ENCODE results near the gene ZFP90.

ZFP90 gene

GRCh38 chr16:68590201-68590994 is 51.3 kb downstream of the ZFP90 start:
- DNase-seq (ENCODE audit: low spot score), result peak; percentile 17

GRCh38 chr16:68592466-68593337 is 53.6 kb downstream of the ZFP90 start:
- DNase-seq (ENCODE audit: low spot score), result peak; percentile 51

GRCh38 chr16:68596266-68596665 is 57.2 kb downstream of the ZFP90 start:
- no peak for DNase-seq (ENCODE audit: low spot score)

- no peak for DNase-seq (ENCODE audit: low spot score)
Observed at GRCh38 chr16:68599586-68599985, 60.5 kb downstream of the ZFP90 start.

GRCh38 chr16:68605746-68606145 is 66.7 kb downstream of the ZFP90 start:
- DNase-seq (ENCODE audit: low spot score), result no peak

DNA sequence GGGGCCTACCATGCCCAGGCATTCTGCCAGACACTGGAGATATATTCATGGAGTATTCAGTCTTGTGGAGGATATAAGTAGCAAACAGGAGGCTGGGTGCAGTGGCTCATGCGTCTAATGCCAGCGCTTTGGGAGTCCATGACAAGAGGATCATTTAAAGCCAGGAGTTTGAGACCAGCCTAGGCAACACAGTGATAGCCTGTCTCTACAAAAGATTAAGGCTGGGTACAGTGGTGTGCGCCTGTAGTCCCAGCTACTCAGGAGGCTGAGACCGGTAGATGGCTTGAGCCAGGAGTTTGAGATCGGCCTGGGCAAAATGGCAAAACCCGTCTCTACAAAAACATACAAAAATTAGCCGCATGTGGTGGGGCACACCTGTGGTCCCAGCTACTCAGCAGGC is 68.4 kb downstream of the ZFP90 start:
- DNase-seq (ENCODE audit: low spot score), result no peak

- no peak for DNase-seq (ENCODE audit: low spot score)
Observed at GRCh38 chr16:68608330-68608729, 69.2 kb downstream of the ZFP90 start.

DNA sequence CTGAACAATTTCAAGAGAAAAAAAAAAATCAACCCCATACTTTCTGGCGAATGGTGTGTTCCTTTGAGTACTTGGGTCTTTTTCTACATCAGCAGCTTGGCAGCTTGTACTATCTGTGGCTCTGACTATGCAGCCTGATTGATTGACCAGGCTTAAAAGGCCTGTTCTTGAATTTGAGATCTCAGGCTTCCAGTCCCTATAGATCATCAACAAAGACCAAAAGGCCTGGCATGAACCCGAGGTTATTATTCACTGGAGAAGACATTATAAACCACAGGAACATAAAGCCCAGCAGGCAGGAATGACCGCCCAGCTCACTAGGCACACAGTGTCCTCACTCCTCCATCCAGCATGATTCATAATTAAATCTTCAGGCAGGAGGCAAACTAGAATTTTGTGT is 73.9 kb downstream of the ZFP90 start:
- DNase-seq (ENCODE audit: low spot score), result no peak

GRCh38 chr16:68617734-68618133 is 78.6 kb downstream of the ZFP90 start:
- DNase-seq (ENCODE audit: low spot score), result no peak

Data from RKO (cell line).